Breast epithelium (tissue), 3 donors: Measurements from ENCODE around the gene TBCC.

Experiments used
- POLR2AphosphoS5 ChIP-seq, 3 donors: sonication (generic); formaldehyde crosslinking; IDR thresholded peaks; one replicate each; pipeline ENCODE4 v1.6.1; 2017; ENCODE audit warnings: antibody characterized with exemption in 3 of 3
- TF ChIP-seq, protein P1 (sequence below), 3 donors: fragments of 450-650 bp; IDR thresholded peaks; one replicate each; pipeline ENCODE4 v1.5.1; 2016 to 2017; ENCODE audit warnings: antibody characterized with exemption in 3 of 3, mild to moderate bottlenecking in 3 of 3, moderate library complexity in 3 of 3

GRCh38 chr6:42694586-42694985 lies 51.3 kb downstream of the TBCC start:
- TF ChIP-seq, protein P1, sequence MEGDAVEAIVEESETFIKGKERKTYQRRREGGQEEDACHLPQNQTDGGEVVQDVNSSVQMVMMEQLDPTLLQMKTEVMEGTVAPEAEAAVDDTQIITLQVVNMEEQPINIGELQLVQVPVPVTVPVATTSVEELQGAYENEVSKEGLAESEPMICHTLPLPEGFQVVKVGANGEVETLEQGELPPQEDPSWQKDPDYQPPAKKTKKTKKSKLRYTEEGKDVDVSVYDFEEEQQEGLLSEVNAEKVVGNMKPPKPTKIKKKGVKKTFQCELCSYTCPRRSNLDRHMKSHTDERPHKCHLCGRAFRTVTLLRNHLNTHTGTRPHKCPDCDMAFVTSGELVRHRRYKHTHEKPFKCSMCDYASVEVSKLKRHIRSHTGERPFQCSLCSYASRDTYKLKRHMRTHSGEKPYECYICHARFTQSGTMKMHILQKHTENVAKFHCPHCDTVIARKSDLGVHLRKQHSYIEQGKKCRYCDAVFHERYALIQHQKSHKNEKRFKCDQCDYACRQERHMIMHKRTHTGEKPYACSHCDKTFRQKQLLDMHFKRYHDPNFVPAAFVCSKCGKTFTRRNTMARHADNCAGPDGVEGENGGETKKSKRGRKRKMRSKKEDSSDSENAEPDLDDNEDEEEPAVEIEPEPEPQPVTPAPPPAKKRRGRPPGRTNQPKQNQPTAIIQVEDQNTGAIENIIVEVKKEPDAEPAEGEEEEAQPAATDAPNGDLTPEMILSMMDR (IDR thresholded peaks at IDR 0.05) = no peak
- TF ChIP-seq POLR2AphosphoS5 (IDR thresholded peaks at IDR 0.05) = no peak
